HCT116 (cell line): ENCODE data around the gene KCNJ8. TPM values are rescaled to one million over a fixed set of nuclear protein-coding genes. Genes with fewer than 3 reads are reported as not detected.

Experiments
- ATAC-seq: fragments of 200-7000 bp; cut with Tn5 transposase; 2 replicates; pipeline ENCODE4 v1.9.1; 2020; ENCODE audit warnings: mild to moderate bottlenecking, moderate library complexity
- BruUV-seq: library from RNA; stranded (reverse); fragments of 400-500 nt; replicated peaks from 2 replicates; lab custom pipeline; 2021; lab: Mats Ljungman, UMichigan
- CTCF ChIA-PET: fragments of 300-600 bp; sonication (Branson Sonifier 250); formaldehyde crosslinking; loops from one replicate; lab custom pipeline; 2021; ENCODE audit warnings: antibody characterized with exemption; lab: Charles Lee
- POLR2A ChIA-PET: fragments of 300-600, 350-600 bp; sonication (Branson Sonifier 250); formaldehyde crosslinking; loops from one replicate; lab custom pipeline; 2021; ENCODE audit warnings: antibody characterized with exemption; lab: Charles Lee
- RAD21 ChIA-PET, 2 experiments: fragments of 300-600 bp; sonication (Branson Sonifier 250); formaldehyde crosslinking; loops; one replicate each; lab custom pipeline; 2023; ENCODE audit warnings: low total read pairs in 2 of 2; ENCODE audit not compliant: uncharacterized antibody in 2 of 2, unreplicated experiment in 2 of 2, low non-redundant PET in 1 of 2; lab: Charles Lee
- DNase-seq: peaks from one replicate; pipeline ENCODE4 v3.0.0-alpha.2; 2010; ENCODE audit warnings: low read depth, low spot score
- H2AFZ ChIP-seq: fragments of 200-600 bp; shearing (Covaris generic), sonication (generic); 2 replicates; pipeline ENCODE4 v1.6.1; 2017; ENCODE audit warnings: low read depth, mixed run types, mixed read lengths, antibody characterized with exemption, low read length; ENCODE audit not compliant: poor library complexity, severe bottlenecking
- H3K27ac ChIP-seq: 2 replicates; pipeline ENCODE4 v1.5.1; 2012; ENCODE audit warnings: low read depth, low read length
- H3K27me3 ChIP-seq: fragments of 200-600 bp; sonication (generic); 2 replicates; pipeline ENCODE4 v1.6.1; 2016; ENCODE audit warnings: mixed run types, low read length, mixed read lengths; ENCODE audit not compliant: insufficient read depth
- H3K36me3 ChIP-seq, 2 experiments: fragments of 200-500 bp in 1 of 2; fragments of 200-600 bp in 1 of 2; sonication (Bioruptor generic) in 1 of 2; sonication (generic) in 1 of 2; 2 replicates each; pipeline versions ENCODE4 v1.5.1 to v1.6.1; 2014 to 2016; ENCODE audit warnings: low read length in 2 of 2, inconsistent platforms in 1 of 2, mixed read lengths in 1 of 2, mixed run types in 1 of 2; ENCODE audit not compliant: insufficient read depth in 2 of 2, control insufficient read depth in 1 of 2
- H3K4me1 ChIP-seq, 2 experiments: fragments of 200-600 bp in 1 of 2; sonication (generic) in 1 of 2; 2 replicates each; pipeline versions ENCODE4 v1.5.1 to v1.6.1; 2012 to 2017; ENCODE audit warnings: low read length in 2 of 2, inconsistent platforms in 1 of 2, mild to moderate bottlenecking in 1 of 2, mixed read lengths in 1 of 2, mixed run types in 1 of 2, moderate library complexity in 1 of 2; ENCODE audit not compliant: insufficient read depth in 2 of 2, control insufficient read depth in 1 of 2
- H3K4me2 ChIP-seq: fragments of 200-600 bp; sonication (generic); 2 replicates; pipeline ENCODE4 v1.6.1; 2017; ENCODE audit warnings: mixed run types, low read length, mixed read lengths
- H3K4me3 ChIP-seq, 2 experiments: fragments of 200-600 bp in 1 of 2; sonication (generic) in 1 of 2; replicated peaks in 1 of 2; 2 replicates each; pipeline ENCODE4 v1.5.1; 2011 to 2016; ENCODE audit warnings: low read length in 2 of 2, control low read depth in 1 of 2, low read depth in 1 of 2, mild to moderate bottlenecking in 1 of 2, mixed read lengths in 1 of 2, mixed run types in 1 of 2
- H3K79me2 ChIP-seq: fragments of 200-600 bp; sonication (generic); 2 replicates; pipeline ENCODE4 v1.6.1; 2017; ENCODE audit warnings: mild to moderate bottlenecking, mixed run types, low read length, moderate library complexity, mixed read lengths; ENCODE audit not compliant: insufficient read depth
- H3K9ac ChIP-seq: fragments of 200-600 bp; sonication (generic); 2 replicates; pipeline ENCODE4 v1.6.1; 2016; ENCODE audit warnings: low read length, mixed read lengths
- H3K9me2 ChIP-seq: fragments of 200-600 bp; sonication (generic), shearing (Covaris generic); 2 replicates; pipeline ENCODE4 v1.6.1; 2017; ENCODE audit warnings: mixed run types, mild to moderate bottlenecking, moderate library complexity; ENCODE audit not compliant: insufficient read depth
- H3K9me3 ChIP-seq, 2 experiments: fragments of 200-500 bp in 1 of 2; fragments of 200-600 bp in 1 of 2; sonication (Bioruptor generic) in 1 of 2; sonication (generic) in 1 of 2; 2 replicates each; pipeline ENCODE4 v1.6.1; 2014 to 2017; ENCODE audit warnings: low read length in 2 of 2, mixed read lengths in 2 of 2, inconsistent platforms in 1 of 2, low read depth in 1 of 2, mild to moderate bottlenecking in 1 of 2, mixed run types in 1 of 2, moderate library complexity in 1 of 2; ENCODE audit not compliant: control insufficient read depth in 1 of 2, insufficient read depth in 1 of 2
- H4K20me1 ChIP-seq: fragments of 200-600 bp; sonication (generic), shearing (Covaris generic); 2 replicates; pipeline ENCODE4 v1.6.1; 2017; ENCODE audit warnings: mixed run types, mild to moderate bottlenecking, moderate library complexity; ENCODE audit not compliant: insufficient read depth
- CBX3 ChIP-seq: IDR thresholded peaks from 2 replicates; pipeline ENCODE4 v1.6.1; 2012; ENCODE audit warnings: low read depth
- EGR1 ChIP-seq: IDR thresholded peaks from 2 replicates; pipeline ENCODE4 v1.6.1; 2012; ENCODE audit warnings: low read depth
- EZH2 ChIP-seq: fragments of 200-600 bp; sonication (generic); IDR thresholded peaks from 2 replicates; pipeline ENCODE4 v1.6.1; 2017; ENCODE audit warnings: antibody characterized with exemption, mixed run types
- EZH2phosphoT487 ChIP-seq: fragments of 200-600 bp; IDR thresholded peaks from 2 replicates; pipeline ENCODE4 v1.6.1; 2018; ENCODE audit warnings: antibody characterized with exemption, borderline replicate concordance
- FOSL1 ChIP-seq: IDR thresholded peaks from 2 replicates; pipeline ENCODE4 v1.6.1; 2012; ENCODE audit warnings: low read depth
- JUND ChIP-seq: IDR thresholded peaks from 2 replicates; pipeline ENCODE4 v1.6.1; 2012
- POLR2A ChIP-seq: IDR thresholded peaks from 2 replicates; pipeline ENCODE4 v1.7.0; 2011; ENCODE audit warnings: borderline replicate concordance; ENCODE audit not compliant: insufficient read depth, insufficient read length; ENCODE audit errors: extremely low read depth
- RAD21 ChIP-seq: IDR thresholded peaks from 2 replicates; pipeline ENCODE4 v1.6.1; 2012; ENCODE audit warnings: low read depth, mild to moderate bottlenecking
- SIN3A ChIP-seq: IDR thresholded peaks from 2 replicates; pipeline ENCODE4 v1.6.1; 2012; ENCODE audit warnings: low read depth
- SRF ChIP-seq: IDR thresholded peaks from 2 replicates; pipeline ENCODE4 v1.6.1; 2012; ENCODE audit warnings: low read depth
- TCF7L2 ChIP-seq: IDR thresholded peaks from 2 replicates; pipeline ENCODE4 v1.7.0; 2011; ENCODE audit warnings: borderline replicate concordance, inconsistent platforms; ENCODE audit not compliant: insufficient read depth, insufficient read length; ENCODE audit errors: extremely low read depth
- intact Hi-C: fragments of 100-400 bp; cut with micrococcal nuclease; formaldehyde crosslinking; loops from 2 replicates; pipeline ENCODE4 v1.10.0; 2022
- total RNA-seq: library from RNA; stranded (reverse); gene quantifications from one replicate; pipeline ENCODE4 v1.2.1, GENCODE V29; 2021; ENCODE audit not compliant: unreplicated experiment
- TF ChIP-seq, protein P1 (sequence below): IDR thresholded peaks from 2 replicates; pipeline ENCODE4 v1.6.1; 2012; ENCODE audit warnings: low read depth
- TF ChIP-seq, protein P2 (sequence below), 3 experiments: fragments of 200-600 bp in 1 of 3; sonication (generic) in 1 of 3; IDR thresholded peaks in 2 of 3; conservative IDR thresholded peaks in 1 of 3; 2 replicates each; pipeline ENCODE4 v1.5.1; 2012 to 2017; ENCODE audit warnings: low read depth in 2 of 3, low read length in 2 of 3, antibody characterized with exemption in 1 of 3, borderline replicate concordance in 1 of 3, control low read depth in 1 of 3, mild to moderate bottlenecking in 1 of 3, mixed read lengths in 1 of 3, mixed run types in 1 of 3, moderate library complexity in 1 of 3; ENCODE audit not compliant: insufficient read depth in 1 of 3
- TF ChIP-seq, protein P3 (sequence below): IDR thresholded peaks from 2 replicates; pipeline ENCODE4 v1.6.1; 2012
- TF ChIP-seq, protein P4 (sequence below): IDR thresholded peaks from 2 replicates; pipeline ENCODE4 v1.6.1; 2011; ENCODE audit warnings: mild to moderate bottlenecking, low read length, moderate library complexity; ENCODE audit not compliant: insufficient replicate concordance; ENCODE audit errors: extremely low read depth
- TF ChIP-seq, protein P5 (sequence below): IDR thresholded peaks from 2 replicates; pipeline ENCODE4 v1.6.1; 2012

Gene KCNJ8
- total RNA-seq, 1 experiment from 2014 or later = 0.17 TPM

DNA sequence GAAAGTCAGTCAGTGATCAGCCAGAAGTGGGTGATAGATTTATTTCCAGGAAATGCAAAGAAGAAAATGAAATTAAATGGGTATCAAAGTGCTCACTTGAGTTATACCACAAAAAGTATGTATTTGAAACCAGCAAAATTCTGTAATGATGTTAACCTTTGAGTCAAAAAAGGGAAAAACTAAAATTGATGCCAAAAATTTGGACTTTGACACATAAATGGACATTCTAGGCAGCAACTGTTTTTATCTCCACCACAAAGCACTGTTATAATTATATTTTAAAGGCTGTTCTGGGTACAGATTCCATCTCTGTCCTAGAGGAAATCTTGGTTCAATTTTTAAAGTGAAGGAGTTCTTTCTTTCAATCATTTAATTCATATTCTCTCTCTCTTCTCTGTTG lies 31.7 kb upstream of the KCNJ8 start:
- no peak for ATAC-seq
- no peaks in the 10 kb centered on the region for H3K36me3 ChIP-seq
- TF ChIP-seq TCF7L2 = no peak
- no peak for TF ChIP-seq CBX3
- TF ChIP-seq, protein P1, sequence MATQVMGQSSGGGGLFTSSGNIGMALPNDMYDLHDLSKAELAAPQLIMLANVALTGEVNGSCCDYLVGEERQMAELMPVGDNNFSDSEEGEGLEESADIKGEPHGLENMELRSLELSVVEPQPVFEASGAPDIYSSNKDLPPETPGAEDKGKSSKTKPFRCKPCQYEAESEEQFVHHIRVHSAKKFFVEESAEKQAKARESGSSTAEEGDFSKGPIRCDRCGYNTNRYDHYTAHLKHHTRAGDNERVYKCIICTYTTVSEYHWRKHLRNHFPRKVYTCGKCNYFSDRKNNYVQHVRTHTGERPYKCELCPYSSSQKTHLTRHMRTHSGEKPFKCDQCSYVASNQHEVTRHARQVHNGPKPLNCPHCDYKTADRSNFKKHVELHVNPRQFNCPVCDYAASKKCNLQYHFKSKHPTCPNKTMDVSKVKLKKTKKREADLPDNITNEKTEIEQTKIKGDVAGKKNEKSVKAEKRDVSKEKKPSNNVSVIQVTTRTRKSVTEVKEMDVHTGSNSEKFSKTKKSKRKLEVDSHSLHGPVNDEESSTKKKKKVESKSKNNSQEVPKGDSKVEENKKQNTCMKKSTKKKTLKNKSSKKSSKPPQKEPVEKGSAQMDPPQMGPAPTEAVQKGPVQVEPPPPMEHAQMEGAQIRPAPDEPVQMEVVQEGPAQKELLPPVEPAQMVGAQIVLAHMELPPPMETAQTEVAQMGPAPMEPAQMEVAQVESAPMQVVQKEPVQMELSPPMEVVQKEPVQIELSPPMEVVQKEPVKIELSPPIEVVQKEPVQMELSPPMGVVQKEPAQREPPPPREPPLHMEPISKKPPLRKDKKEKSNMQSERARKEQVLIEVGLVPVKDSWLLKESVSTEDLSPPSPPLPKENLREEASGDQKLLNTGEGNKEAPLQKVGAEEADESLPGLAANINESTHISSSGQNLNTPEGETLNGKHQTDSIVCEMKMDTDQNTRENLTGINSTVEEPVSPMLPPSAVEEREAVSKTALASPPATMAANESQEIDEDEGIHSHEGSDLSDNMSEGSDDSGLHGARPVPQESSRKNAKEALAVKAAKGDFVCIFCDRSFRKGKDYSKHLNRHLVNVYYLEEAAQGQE = no peak
- TF ChIP-seq POLR2A = no peak
- TF ChIP-seq FOSL1 = no peak
- TF ChIP-seq, protein P2, sequence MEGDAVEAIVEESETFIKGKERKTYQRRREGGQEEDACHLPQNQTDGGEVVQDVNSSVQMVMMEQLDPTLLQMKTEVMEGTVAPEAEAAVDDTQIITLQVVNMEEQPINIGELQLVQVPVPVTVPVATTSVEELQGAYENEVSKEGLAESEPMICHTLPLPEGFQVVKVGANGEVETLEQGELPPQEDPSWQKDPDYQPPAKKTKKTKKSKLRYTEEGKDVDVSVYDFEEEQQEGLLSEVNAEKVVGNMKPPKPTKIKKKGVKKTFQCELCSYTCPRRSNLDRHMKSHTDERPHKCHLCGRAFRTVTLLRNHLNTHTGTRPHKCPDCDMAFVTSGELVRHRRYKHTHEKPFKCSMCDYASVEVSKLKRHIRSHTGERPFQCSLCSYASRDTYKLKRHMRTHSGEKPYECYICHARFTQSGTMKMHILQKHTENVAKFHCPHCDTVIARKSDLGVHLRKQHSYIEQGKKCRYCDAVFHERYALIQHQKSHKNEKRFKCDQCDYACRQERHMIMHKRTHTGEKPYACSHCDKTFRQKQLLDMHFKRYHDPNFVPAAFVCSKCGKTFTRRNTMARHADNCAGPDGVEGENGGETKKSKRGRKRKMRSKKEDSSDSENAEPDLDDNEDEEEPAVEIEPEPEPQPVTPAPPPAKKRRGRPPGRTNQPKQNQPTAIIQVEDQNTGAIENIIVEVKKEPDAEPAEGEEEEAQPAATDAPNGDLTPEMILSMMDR (IDR thresholded peaks at IDR 0.05 in 2 of 3, conservative IDR thresholded peaks at IDR 0.05 in 1 of 3; ENCODE audit: borderline replicate concordance in 1 of 3, insufficient read depth in 1 of 3, low read depth in 2 of 3, low read length in 2 of 3) = no peak
- TF ChIP-seq, protein P3, sequence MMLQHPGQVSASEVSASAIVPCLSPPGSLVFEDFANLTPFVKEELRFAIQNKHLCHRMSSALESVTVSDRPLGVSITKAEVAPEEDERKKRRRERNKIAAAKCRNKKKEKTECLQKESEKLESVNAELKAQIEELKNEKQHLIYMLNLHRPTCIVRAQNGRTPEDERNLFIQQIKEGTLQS = no peak
- TF ChIP-seq, protein P4, sequence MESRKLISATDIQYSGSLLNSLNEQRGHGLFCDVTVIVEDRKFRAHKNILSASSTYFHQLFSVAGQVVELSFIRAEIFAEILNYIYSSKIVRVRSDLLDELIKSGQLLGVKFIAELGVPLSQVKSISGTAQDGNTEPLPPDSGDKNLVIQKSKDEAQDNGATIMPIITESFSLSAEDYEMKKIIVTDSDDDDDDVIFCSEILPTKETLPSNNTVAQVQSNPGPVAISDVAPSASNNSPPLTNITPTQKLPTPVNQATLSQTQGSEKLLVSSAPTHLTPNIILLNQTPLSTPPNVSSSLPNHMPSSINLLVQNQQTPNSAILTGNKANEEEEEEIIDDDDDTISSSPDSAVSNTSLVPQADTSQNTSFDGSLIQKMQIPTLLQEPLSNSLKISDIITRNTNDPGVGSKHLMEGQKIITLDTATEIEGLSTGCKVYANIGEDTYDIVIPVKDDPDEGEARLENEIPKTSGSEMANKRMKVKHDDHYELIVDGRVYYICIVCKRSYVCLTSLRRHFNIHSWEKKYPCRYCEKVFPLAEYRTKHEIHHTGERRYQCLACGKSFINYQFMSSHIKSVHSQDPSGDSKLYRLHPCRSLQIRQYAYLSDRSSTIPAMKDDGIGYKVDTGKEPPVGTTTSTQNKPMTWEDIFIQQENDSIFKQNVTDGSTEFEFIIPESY = no peak
- no peak for TF ChIP-seq RAD21
- no peak for TF ChIP-seq EZH2phosphoT487
- TF ChIP-seq, protein P5, sequence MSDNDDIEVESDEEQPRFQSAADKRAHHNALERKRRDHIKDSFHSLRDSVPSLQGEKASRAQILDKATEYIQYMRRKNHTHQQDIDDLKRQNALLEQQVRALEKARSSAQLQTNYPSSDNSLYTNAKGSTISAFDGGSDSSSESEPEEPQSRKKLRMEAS = no peak
- TF ChIP-seq SIN3A = no peak
- no peak for TF ChIP-seq EZH2
- no peak for TF ChIP-seq JUND
- no peak for TF ChIP-seq EGR1
- no peak for TF ChIP-seq SRF
- intact Hi-C loops = no loop called here
- H3K4me1 ChIP-seq = no peaks in the 10 kb centered on the region
- H3K9me2 ChIP-seq = no peaks in the 10 kb centered on the region
- no peaks in the 10 kb centered on the region for H4K20me1 ChIP-seq
- no peak overlapping the region for H3K27ac ChIP-seq
- CTCF ChIA-PET = no interaction called here
- H3K9ac ChIP-seq = no peak overlapping the region
- DNase-seq = no peak
- no peaks in the 10 kb centered on the region for H3K9me3 ChIP-seq
- H2AFZ ChIP-seq = no peak overlapping the region
- POLR2A ChIA-PET = no interaction called here
- no peaks in the 10 kb centered on the region for H3K27me3 ChIP-seq
- H3K4me2 ChIP-seq = no peak overlapping the region
- H3K79me2 ChIP-seq = no peaks in the 10 kb centered on the region
- RAD21 ChIA-PET = no interaction called here
- BruUV-seq = no TSS peak
- no peak overlapping the region for H3K4me3 ChIP-seq
